ENCODE measurements around the gene ZNF501.

The ZNF501 gene

GRCh38 chr3:44762170-44762677 lies 32.8 kb downstream of the ZNF501 start:
- no peak for DNase-seq (ENCODE audit: low read depth in 1 of 2, low spot score in 1 of 2)
- TF ChIP-seq JUND (IDR thresholded peaks at IDR 0.05; ENCODE audit: low read depth): no peak
- in situ Hi-C loops (cut with HindIII; ENCODE audit: low pct_unique_long_range_greater_than_20kb, low sequenced_read_pairs): no loop called here

GRCh38 chr3:44762690-44763089 lies 33.3 kb downstream of the ZNF501 start:
- in situ Hi-C loops (cut with HindIII; ENCODE audit: low pct_unique_long_range_greater_than_20kb, low sequenced_read_pairs): no loop called here
- no peak for TF ChIP-seq JUND (IDR thresholded peaks at IDR 0.05; ENCODE audit: low read depth)
- no peak for DNase-seq (ENCODE audit: low read depth in 1 of 2, low spot score in 1 of 2)

DNA sequence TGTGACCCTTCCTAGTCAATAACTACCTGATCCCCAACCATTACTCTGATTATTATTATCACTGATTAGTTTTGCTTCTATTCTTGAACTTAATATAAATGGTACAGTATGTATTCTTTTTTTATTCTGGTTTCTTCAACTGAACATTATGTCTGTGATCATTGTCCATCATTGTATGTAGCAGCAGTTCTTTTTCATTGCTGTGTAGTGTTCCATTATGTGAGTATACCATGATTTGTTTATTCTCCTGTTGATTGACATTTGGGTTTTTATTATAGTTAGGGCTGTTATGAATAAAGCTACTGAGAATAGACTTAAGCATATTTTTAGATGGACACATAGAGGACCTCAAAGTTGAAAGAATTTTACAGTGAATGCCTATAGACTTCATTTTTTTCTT lies 34.8 kb downstream of the ZNF501 start:
- no peak for TF ChIP-seq JUND (IDR thresholded peaks at IDR 0.05; ENCODE audit: low read depth)
- no peak for DNase-seq (ENCODE audit: low read depth in 1 of 2, low spot score in 1 of 2)
- in situ Hi-C loops (cut with HindIII; ENCODE audit: low pct_unique_long_range_greater_than_20kb, low sequenced_read_pairs): no loop called here

- in situ Hi-C loops (cut with HindIII; ENCODE audit: low pct_unique_long_range_greater_than_20kb, low sequenced_read_pairs): no loop called here
- no peak for DNase-seq (ENCODE audit: low read depth in 1 of 2, low spot score in 1 of 2)
- no peak for TF ChIP-seq JUND (IDR thresholded peaks at IDR 0.05; ENCODE audit: low read depth)
These were observed 42.1 kb downstream of the ZNF501 start for GRCh38 chr3:44771424-44772098.

DNA sequence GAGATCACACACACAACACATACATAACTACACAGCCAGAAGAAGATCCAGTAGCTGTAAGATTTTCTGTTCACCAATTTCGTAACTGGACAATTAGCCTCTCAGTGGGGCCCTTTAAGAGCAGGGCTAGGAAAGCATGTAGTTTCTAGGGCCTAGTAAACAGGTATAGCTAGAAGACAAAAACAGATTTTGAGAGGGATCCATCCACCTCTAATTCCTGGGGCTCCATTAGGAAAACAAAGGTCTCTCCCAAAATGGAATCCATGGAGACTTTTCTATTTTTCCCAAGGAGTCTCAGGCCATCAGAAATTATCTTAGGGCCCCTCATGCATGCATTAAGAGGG lies 42.6 kb downstream of the ZNF501 start:
- DNase-seq (ENCODE audit: low read depth in 1 of 2, low spot score in 1 of 2): peak in 1 of 2 experiments; percentile 6
- no peak for TF ChIP-seq JUND (IDR thresholded peaks at IDR 0.05; ENCODE audit: low read depth)
- in situ Hi-C loops (cut with HindIII; ENCODE audit: low pct_unique_long_range_greater_than_20kb, low sequenced_read_pairs): no loop called here

- in situ Hi-C loops (cut with HindIII; ENCODE audit: low pct_unique_long_range_greater_than_20kb, low sequenced_read_pairs): no loop called here
- no peak for TF ChIP-seq JUND (IDR thresholded peaks at IDR 0.05; ENCODE audit: low read depth)
- no peak for DNase-seq (ENCODE audit: low read depth in 1 of 2, low spot score in 1 of 2)
These were observed 53.5 kb downstream of the ZNF501 start for GRCh38 chr3:44782891-44783290.

All from T47D (cell line).